Activated naive CD8-positive, alpha-beta T cell treated with anti-CD3 and anti-CD28 coated beads, Interleukin-2, amount 50 U/mL, for 24 hours (primary cell): ENCODE measurements around the gene SPRR5.

ENCODE experiments used
- ATAC-seq: fragments of 150-1000 bp; cut with Tn5 transposase; one replicate; pipeline ENCODE4 v1.10.0; 2021
- DNase-seq: peaks from one replicate; pipeline ENCODE4 v3.0.0; 2021
- H3K27ac Mint-ChIP-seq: one replicate; pipeline ENCODE4 v1.8.0; 2021; ENCODE audit warnings: mild to moderate bottlenecking, mixed read lengths
- H3K27me3 Mint-ChIP-seq: one replicate; pipeline ENCODE4 v1.8.0; 2021; ENCODE audit warnings: mixed read lengths
- H3K36me3 Mint-ChIP-seq: one replicate; pipeline ENCODE4 v1.8.0; 2021; ENCODE audit warnings: low read depth, mixed read lengths
- H3K4me1 Mint-ChIP-seq: one replicate; pipeline ENCODE4 v1.8.0; 2021; ENCODE audit warnings: mixed read lengths
- H3K4me3 Mint-ChIP-seq: one replicate; pipeline ENCODE4 v1.8.0; 2021; ENCODE audit warnings: mild to moderate bottlenecking, moderate library complexity, mixed read lengths
- H3K9me3 Mint-ChIP-seq: one replicate; pipeline ENCODE4 v1.8.0; 2021; ENCODE audit warnings: mixed read lengths

Gene SPRR5

GRCh38 chr1:152926091-152926490, 20.9 kb upstream of the SPRR5 start:
- no peaks in the 10 kb centered on the region for H3K9me3 Mint-ChIP-seq
- no peak for DNase-seq
- H3K4me1 Mint-ChIP-seq = no peaks in the 10 kb centered on the region
- no peaks in the 10 kb centered on the region for H3K36me3 Mint-ChIP-seq
- H3K4me3 Mint-ChIP-seq = no peak overlapping the region
- ATAC-seq = no peak
- H3K27ac Mint-ChIP-seq = no peak overlapping the region
- peaks cover 6% of the 10 kb centered on the region for H3K27me3 Mint-ChIP-seq

GRCh38 chr1:152928671-152929070, 18.3 kb upstream of the SPRR5 start:
- Mint-ChIP-seq H3K4me3 (no peak overlapping the region), H3K36me3 (no peaks in the 10 kb centered on the region), H3K27ac (no peak overlapping the region), H3K9me3 (no peaks in the 10 kb centered on the region), H3K4me1 (no peaks in the 10 kb centered on the region), H3K27me3 (peaks cover 7% of the 10 kb centered on the region)
- ATAC-seq (no peak), DNase-seq (no peak)

- no peaks in the 10 kb centered on the region for H3K36me3 Mint-ChIP-seq
- ATAC-seq (no peak), DNase-seq (no peak)
- H3K27me3 Mint-ChIP-seq = peaks cover 4% of the 10 kb centered on the region
- H3K4me3 Mint-ChIP-seq = no peak overlapping the region
- H3K4me1 Mint-ChIP-seq = no peaks in the 10 kb centered on the region
- H3K9me3 Mint-ChIP-seq = no peaks in the 10 kb centered on the region
- H3K27ac Mint-ChIP-seq = no peak overlapping the region
Observed at GRCh38 chr1:152932170-152932811, 14.7 kb upstream of the SPRR5 start.

- ATAC-seq (no peak), DNase-seq (no peak)
- Mint-ChIP-seq H3K9me3 (no peaks in the 10 kb centered on the region), H3K27me3 (peaks cover 4% of the 10 kb centered on the region), H3K4me1 (no peaks in the 10 kb centered on the region), H3K27ac (no peak overlapping the region), H3K4me3 (no peak overlapping the region), H3K36me3 (no peaks in the 10 kb centered on the region)
Observed at GRCh38 chr1:152933196-152933595, 13.8 kb upstream of the SPRR5 start.

- no peaks in the 10 kb centered on the region for H3K9me3 Mint-ChIP-seq
Observed at GRCh38 chr1:152940614-152941013, 6.4 kb upstream of the SPRR5 start.

GRCh38 chr1:152941037-152941711, 5.8 kb upstream of the SPRR5 start:
- Mint-ChIP-seq H3K27me3 (peaks cover 4% of the 10 kb centered on the region), H3K4me1 (no peaks in the 10 kb centered on the region), H3K36me3 (no peaks in the 10 kb centered on the region), H3K9me3 (no peaks in the 10 kb centered on the region), H3K4me3 (no peak overlapping the region), H3K27ac (no peak overlapping the region)
- no peak for DNase-seq
- ATAC-seq = no peak

More at GRCh38 chr1:152940614-152941013, 6.4 kb upstream of the SPRR5 start:
- H3K4me3 Mint-ChIP-seq = no peak overlapping the region
- no peak for ATAC-seq
- peaks cover 4% of the 10 kb centered on the region for H3K27me3 Mint-ChIP-seq
- DNase-seq = no peak
- H3K27ac Mint-ChIP-seq = no peak overlapping the region
- no peaks in the 10 kb centered on the region for H3K36me3 Mint-ChIP-seq
- H3K4me1 Mint-ChIP-seq = no peaks in the 10 kb centered on the region

- no peak overlapping the region for H3K27ac Mint-ChIP-seq
- H3K27me3 Mint-ChIP-seq = peaks cover 5% of the 10 kb centered on the region
- H3K4me1 Mint-ChIP-seq = no peaks in the 10 kb centered on the region
- ATAC-seq = no peak
- no peaks in the 10 kb centered on the region for H3K9me3 Mint-ChIP-seq
- DNase-seq = no peak
- no peaks in the 10 kb centered on the region for H3K36me3 Mint-ChIP-seq
- H3K4me3 Mint-ChIP-seq = no peak overlapping the region
Observed at GRCh38 chr1:152942161-152942560, 4.8 kb upstream of the SPRR5 start.

- no peaks in the 10 kb centered on the region for H3K36me3 Mint-ChIP-seq
- DNase-seq (no peak), ATAC-seq (no peak)
- no peak overlapping the region for H3K4me3 Mint-ChIP-seq
- peaks cover 6% of the 10 kb centered on the region for H3K27me3 Mint-ChIP-seq
- no peak overlapping the region for H3K27ac Mint-ChIP-seq
- H3K9me3 Mint-ChIP-seq = no peaks in the 10 kb centered on the region
- H3K4me1 Mint-ChIP-seq = no peaks in the 10 kb centered on the region
Observed at GRCh38 chr1:152946248-152946647, 758 bp upstream of the SPRR5 start.

GRCh38 chr1:152951711-152952110, 4.7 kb downstream of the SPRR5 start:
- no peaks in the 10 kb centered on the region for H3K4me1 Mint-ChIP-seq
- DNase-seq (no peak), ATAC-seq (no peak)
- H3K9me3 Mint-ChIP-seq = peaks cover 4% of the 10 kb centered on the region
- no peaks in the 10 kb centered on the region for H3K36me3 Mint-ChIP-seq
- H3K27me3 Mint-ChIP-seq = peaks cover 4% of the 10 kb centered on the region
- H3K4me3 Mint-ChIP-seq = no peak overlapping the region
- no peak overlapping the region for H3K27ac Mint-ChIP-seq

GRCh38 chr1:152953761-152954160, 6.8 kb downstream of the SPRR5 start:
- Mint-ChIP-seq H3K9me3 (peaks cover 4% of the 10 kb centered on the region), H3K27me3 (peaks cover 3% of the 10 kb centered on the region), H3K27ac (no peak overlapping the region), H3K4me3 (no peak overlapping the region), H3K36me3 (no peaks in the 10 kb centered on the region), H3K4me1 (no peaks in the 10 kb centered on the region)
- DNase-seq (no peak), ATAC-seq (no peak)

GRCh38 chr1:152954436-152954835, 7.4 kb downstream of the SPRR5 start:
- no peak for DNase-seq
- H3K9me3 Mint-ChIP-seq = peaks cover 4% of the 10 kb centered on the region
- no peak for ATAC-seq
- H3K27ac Mint-ChIP-seq = no peak overlapping the region
- no peaks in the 10 kb centered on the region for H3K4me1 Mint-ChIP-seq
- no peaks in the 10 kb centered on the region for H3K36me3 Mint-ChIP-seq
- peaks cover 3% of the 10 kb centered on the region for H3K27me3 Mint-ChIP-seq
- no peak overlapping the region for H3K4me3 Mint-ChIP-seq

- no peaks in the 10 kb centered on the region for H3K27me3 Mint-ChIP-seq
- no peak overlapping the region for H3K4me3 Mint-ChIP-seq
Observed at GRCh38 chr1:152957561-152957960, 10.6 kb downstream of the SPRR5 start.

GRCh38 chr1:152959273-152959672, 12.3 kb downstream of the SPRR5 start:
- ATAC-seq = no peak
- Mint-ChIP-seq H3K36me3 (no peaks in the 10 kb centered on the region), H3K27ac (no peak overlapping the region), H3K9me3 (peaks cover 4% of the 10 kb centered on the region), H3K4me3 (no peak overlapping the region), H3K27me3 (no peaks in the 10 kb centered on the region), H3K4me1 (no peaks in the 10 kb centered on the region)
- DNase-seq = no peak

More at GRCh38 chr1:152957561-152957960, 10.6 kb downstream of the SPRR5 start:
- ATAC-seq (no peak), DNase-seq (no peak)
- Mint-ChIP-seq H3K27ac (no peak overlapping the region), H3K4me1 (no peaks in the 10 kb centered on the region), H3K36me3 (no peaks in the 10 kb centered on the region), H3K9me3 (peaks cover 4% of the 10 kb centered on the region)

GRCh38 chr1:152959801-152960451, 12.9 kb downstream of the SPRR5 start:
- peaks cover 2% of the 10 kb centered on the region for H3K9me3 Mint-ChIP-seq
- ATAC-seq = no peak
- no peak for DNase-seq
- no peak overlapping the region for H3K27ac Mint-ChIP-seq
- H3K4me3 Mint-ChIP-seq = no peak overlapping the region
- H3K4me1 Mint-ChIP-seq = no peaks in the 10 kb centered on the region
- no peaks in the 10 kb centered on the region for H3K36me3 Mint-ChIP-seq
- H3K27me3 Mint-ChIP-seq = no peaks in the 10 kb centered on the region

GRCh38 chr1:152960452-152961044, 13.5 kb downstream of the SPRR5 start:
- H3K27ac Mint-ChIP-seq = no peak overlapping the region
- no peaks in the 10 kb centered on the region for H3K9me3 Mint-ChIP-seq
- H3K4me3 Mint-ChIP-seq = no peak overlapping the region
- DNase-seq (no peak), ATAC-seq (no peak)
- H3K36me3 Mint-ChIP-seq = no peaks in the 10 kb centered on the region
- H3K4me1 Mint-ChIP-seq = no peaks in the 10 kb centered on the region
- H3K27me3 Mint-ChIP-seq = no peaks in the 10 kb centered on the region
